HG02970 (cell line): ENCODE measurements around the gene MLLT3.
"Not testable (repeated sequence)": the region's sequence is repeated elsewhere in the genome, so short reads cannot be mapped to it uniquely, and the experiment has no call there.

Experiments used
- ATAC-seq: cut with Tn5 transposase; IDR thresholded peaks from one replicate; pipeline ENCODE4 v1.9.1; 2021; ENCODE audit warnings: mild to moderate bottlenecking, moderate library complexity, moderate number of reproducible peaks; ENCODE audit not compliant: unreplicated experiment, low FRiP score

The MLLT3 gene

DNA sequence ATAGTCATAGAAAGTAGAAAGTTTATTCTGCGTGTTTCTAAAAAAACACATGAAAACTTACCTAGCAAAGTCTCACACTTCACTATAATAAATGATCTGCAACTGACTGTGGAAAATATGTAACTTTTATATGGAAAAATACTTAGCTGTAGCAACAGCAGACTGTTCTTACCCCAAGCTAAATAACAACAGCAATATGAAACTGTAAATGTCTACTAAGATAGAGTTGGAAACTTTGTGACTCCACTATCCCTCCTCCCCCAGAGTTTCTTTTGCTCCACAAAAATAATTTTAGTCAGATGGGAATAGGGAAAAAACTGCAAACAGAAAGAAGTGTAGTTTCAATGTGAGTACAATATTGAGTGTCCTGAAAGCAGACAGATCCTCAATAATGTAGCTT is 21.0 kb downstream of the MLLT3 start:
- no peak for ATAC-seq

DNA sequence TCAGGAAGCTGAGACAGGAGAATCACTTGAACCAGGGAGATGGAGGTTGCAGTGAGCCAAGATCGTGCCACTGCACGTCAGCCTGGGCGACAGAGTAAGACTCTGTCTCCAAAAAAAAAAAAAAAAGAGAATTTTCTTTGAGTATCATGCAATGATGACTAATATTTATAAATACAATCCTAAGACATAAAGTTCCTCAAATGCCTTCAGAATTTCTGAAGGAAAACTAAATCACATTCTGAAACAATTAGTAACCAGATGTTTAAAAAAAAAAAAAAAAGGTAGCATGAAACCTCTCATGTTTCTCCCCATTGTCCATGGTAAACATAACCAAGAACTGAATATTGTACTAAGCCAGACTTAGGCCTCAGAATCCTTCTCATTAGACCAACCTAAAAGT is 23.1 kb downstream of the MLLT3 start:
- ATAC-seq, result no peak

DNA sequence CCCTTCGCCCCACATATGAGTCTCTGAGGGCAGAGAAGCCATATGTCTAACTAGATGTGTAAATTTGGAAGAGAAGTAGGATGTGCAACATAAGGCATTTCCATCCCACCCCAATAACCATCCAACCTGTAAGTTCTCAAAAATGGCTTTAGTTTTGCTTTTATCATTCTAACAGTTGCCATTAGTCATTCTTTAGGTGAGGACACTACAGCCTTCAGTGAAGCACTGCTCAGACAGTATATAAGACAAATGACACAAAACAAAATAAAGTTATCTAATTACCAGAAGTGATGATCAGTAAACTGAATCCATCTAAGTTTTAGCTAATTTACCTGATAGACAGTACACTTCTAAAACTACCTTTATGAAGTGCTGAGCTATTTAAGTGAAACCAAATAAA is 23.9 kb downstream of the MLLT3 start:
- no peak for ATAC-seq

DNA sequence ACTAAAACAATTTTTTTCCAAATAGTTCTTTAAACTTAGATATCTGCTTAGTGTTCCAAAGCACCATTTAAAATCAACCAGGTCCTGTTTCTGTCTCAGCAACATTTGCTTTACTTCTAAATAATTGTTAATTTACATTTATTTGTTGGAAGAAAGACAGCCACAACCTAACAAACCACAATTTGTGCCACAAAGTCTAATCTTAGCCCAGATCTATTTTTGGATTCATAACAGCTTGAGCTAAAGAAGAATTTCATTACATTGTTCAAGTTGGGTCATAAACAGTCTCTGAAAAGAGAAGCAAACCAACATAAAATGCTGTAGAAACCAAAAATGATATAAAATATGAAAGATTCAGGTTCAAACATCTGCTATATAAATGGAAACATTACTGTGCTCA is 24.4 kb downstream of the MLLT3 start:
- no peak for ATAC-seq

DNA sequence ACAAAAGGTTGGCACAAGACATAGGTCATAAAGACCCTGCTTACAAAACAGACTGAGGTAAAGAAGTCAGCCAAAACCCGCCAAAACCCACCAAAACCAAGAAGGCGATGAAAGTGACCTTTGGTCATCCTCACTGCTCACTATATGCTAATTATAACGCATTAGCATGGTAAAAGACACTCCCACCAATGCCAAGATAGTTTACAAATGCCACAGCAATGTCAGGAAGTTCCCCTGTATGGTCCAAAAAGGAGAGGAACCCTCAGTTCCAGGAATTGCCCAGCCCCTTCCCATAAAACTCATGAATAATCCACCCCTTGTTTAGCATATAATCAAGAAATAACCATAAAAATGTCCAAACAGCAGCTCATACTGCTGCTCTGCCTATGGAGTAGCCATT is 27.7 kb downstream of the MLLT3 start:
- no peak for ATAC-seq

DNA sequence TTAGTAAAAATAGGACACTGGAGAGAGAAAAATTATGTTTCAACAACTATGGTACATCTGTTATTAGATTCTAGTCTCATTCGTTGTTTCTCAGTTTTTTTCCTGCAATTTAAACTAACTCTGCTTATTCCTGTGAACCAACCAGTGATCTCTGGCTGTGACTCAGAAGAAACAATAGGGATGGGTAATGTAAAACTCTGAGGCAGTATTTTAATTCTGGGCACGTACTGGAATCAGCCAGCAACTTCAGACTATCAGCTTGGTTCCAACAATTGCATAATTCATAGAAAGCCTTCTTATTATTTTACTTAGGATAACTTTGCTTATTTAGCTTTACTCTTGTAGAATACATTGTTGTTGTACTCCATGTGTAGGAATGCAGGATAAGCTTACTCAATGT is 28.8 kb downstream of the MLLT3 start:
- ATAC-seq, result no peak

DNA sequence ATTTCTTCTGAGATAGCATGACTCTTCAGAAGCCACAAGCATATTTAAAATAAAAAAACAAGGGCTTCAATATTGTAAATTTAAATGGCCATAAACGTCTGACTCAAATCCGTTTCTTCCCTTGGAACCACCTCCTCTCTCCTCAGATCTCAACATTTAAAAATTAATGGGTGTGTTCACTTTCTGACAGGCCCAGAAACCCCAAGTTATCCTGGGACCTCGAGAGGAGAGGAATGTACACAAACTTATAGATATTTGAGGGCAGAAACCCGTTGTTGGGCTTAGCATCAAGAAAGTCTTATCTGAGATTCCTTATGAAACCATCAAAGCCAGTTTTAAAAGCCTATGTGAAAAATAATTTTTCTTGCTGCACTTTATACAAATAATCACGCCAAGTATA is 29.2 kb downstream of the MLLT3 start:
- ATAC-seq, result no peak

DNA sequence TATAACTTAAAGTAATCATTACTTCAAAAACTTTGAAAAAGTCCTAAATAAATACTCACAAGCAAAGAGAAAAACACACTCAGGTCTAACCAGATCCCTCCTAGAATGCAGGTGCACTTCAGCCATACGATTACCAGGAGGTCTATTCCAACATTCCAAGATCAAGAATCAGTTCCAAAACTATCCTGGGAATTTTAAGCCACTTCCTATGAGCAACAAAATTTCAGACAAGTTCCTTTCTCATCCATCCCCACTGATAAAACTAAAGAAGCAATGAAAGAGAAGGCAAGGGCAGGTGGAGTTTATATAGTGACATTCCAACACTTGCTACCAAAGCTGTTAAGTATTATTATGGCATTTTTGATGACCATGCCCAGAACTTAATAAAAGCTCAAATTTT is 29.6 kb downstream of the MLLT3 start:
- ATAC-seq, result no peak

DNA sequence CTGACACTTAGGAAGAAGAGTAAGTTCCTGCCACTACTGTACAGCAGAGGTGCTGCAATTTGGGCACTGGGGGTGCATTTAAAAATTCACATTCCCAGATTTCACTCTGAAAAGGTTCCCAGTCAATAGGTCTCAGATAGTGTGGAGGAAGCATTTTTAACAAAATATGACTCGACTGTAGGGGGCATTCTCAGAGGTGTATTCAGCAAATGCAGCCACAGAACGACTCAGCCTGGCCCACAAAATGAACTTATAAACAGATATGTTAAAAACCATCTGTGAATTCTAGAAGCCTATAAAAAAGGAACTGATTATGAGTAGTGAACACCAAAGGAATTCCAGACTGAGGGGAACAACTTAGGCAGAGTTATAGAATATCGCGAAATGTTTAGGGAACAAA is 31.1 kb downstream of the MLLT3 start:
- ATAC-seq, result no peak

DNA sequence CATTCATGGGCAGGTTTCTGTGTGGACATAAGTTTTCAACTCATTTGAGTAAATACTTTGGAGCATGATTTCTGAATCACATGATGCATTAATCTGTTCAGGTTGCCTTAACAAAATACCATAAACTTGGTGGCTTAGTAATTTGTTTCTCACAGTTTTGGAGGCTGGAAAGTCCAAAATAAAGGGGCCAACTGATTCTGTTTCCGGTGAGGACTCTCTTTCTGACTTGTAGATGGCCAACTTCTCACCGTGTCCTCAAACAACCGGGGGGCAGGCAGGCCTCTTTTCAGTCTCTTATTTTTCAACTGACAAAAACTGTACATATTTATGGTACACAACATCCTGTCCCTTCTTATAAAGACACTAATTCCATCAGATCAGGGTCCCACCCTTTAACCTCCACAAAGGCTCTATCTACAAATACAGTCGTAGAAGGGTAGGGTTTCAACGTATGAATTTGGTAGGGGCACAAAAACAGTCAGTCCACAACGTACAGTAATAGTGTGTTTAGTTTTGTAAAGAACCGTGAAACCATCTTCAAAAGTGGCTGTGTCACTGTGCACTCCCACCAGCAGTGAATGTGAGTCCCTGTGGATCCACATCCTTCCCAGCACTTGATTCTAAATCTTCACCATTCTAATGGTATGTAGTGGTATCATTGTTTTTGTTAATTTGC is 37.2 kb downstream of the MLLT3 start:
- no peak for ATAC-seq

DNA sequence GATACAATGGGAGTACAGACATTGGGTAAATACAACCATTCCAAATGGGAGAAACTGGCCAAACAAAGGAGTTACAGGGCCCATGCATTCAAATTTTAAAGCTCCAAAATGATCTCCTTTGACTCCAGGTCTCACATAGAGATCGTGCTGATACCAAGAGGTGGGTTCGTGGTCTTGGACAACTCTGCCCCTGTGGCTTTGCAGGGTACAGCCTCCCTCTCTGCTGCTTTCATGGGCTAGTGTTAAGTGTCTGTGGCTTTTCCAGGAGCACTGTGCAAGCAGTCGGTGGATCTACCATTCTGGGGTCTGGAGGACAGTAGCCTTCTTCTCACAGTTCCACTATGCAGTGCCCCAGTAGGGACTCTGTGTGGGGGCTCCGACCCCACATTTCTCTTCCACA is 39.2 kb downstream of the MLLT3 start:
- not testable (repeated sequence) for ATAC-seq

DNA sequence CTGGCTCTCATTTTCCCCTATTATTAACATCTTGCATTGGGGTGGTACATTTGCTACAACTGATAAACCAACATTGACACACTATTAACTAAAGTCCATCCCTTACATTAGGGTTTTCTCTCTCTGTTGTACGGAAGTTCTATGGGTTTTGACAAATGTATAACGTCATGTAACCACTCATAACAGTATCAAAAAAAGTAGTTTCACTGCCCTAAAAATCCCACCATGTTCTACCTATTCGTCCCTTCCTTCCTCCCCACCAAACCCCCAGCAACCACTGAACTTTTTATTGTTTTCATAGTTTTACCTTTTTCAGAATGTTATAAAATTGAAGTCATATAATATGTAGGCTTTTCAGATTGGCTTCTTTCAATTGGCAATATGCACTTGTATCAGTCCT is 40.1 kb downstream of the MLLT3 start:
- ATAC-seq, result no peak

DNA sequence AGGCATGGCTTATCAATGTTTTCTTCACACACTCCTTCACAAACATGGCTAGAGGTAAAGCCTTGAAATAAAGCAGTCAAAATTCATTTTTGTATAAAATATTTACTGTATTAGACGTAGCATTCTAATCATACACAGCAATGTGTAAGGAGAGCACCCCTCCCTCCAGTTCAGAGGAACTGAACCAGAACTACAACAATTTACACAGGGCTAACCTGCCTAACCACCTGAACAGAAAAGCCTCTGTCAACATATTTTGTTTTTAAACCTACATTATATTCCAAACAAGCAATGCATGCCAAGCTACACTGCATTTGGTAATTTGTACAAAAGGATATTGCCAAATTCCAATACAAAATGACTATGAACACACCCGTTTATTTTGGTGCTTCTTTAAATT is 41.6 kb downstream of the MLLT3 start:
- ATAC-seq, result no peak

DNA sequence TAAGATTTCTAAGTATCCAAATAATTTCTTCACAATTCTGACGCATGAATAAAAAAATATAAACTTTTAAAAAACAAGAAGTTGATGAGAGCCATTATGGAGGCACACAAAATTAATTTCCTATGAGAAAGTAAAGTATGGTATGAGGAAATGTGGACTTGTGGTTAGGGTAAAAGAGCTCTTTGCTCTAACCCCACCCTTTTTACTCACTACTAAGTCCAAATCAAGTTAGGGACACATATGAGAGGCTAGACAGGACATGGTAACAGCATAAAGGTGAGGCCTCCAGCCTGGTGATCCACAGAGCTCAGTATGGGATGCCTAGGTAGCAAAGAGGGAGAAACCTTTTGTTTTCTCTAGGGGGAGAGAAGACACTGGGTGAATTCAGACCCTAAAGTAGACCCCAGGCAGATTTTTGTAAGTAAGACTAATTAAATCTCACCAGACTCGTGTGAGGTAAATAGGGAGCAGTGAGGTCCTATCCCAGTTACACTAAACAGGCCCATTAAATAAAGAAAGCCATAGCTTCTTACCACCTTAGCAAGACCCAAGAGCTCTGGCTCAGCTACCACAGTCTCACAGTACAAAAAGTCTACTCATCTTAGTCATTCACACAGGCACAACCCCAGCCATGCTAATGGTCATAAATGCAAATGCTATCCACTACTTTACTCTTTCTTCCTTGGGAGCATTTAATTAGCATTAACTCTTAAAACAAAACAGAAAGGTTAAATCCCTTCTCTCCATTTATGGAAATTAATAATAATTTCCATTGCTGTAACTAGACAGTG is 42.6 kb downstream of the MLLT3 start:
- no peak for ATAC-seq

DNA sequence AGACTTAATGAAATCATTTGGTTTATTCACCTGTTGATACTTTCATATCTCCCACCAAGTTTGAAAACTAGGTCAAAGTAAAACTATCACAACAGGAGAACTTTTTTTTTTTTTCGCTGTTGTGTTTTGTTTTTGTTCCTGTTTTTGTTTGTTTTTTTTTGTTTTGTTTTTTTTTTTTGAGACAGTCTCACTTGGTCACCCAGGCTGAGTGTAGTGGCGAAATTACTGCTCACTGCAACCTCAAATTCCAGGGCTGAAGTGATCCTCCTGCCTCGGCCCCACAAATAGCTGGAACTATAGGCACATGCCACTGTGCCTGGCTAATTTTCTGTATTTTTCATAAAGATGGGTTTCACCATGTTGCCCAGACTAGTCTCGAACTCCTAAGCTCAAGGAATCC is 49.3 kb downstream of the MLLT3 start:
- ATAC-seq, result no peak

DNA sequence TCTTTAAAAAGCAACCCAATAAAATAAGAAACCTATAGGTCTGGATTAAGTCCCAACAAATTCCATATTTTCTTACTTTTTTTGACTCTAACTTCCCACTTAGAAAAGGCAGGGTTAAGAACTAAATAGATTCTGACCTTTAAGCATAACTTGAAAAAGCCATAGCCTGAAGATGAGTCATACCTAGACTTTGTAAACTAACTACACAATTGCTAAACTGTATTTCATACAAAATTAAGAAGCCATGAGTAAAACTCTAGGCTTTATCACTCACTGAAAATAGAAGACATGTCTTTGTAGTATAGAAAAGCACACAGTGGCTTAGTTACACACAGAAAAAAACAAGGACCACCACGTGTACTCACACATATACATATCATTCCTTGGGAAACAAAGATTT is 51.5 kb downstream of the MLLT3 start:
- ATAC-seq, result no peak

DNA sequence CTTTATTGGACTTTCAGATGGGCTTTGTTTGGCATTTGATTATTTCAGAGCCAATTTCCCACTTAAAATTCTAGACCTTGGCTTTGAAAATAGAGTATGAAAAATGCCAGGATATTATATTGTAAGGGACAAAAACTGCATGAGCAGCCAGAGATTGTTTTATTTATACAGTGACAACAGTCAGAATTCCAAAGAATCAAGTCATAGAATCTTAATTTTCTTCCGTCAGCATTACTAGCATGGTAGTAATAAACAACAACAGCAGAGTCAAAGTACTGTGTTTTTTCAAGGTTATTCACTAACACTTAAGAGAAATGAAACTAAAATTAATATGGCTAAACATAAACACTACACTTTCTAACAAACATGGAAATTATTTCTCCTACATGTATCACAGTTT is 52.2 kb downstream of the MLLT3 start:
- no peak for ATAC-seq

DNA sequence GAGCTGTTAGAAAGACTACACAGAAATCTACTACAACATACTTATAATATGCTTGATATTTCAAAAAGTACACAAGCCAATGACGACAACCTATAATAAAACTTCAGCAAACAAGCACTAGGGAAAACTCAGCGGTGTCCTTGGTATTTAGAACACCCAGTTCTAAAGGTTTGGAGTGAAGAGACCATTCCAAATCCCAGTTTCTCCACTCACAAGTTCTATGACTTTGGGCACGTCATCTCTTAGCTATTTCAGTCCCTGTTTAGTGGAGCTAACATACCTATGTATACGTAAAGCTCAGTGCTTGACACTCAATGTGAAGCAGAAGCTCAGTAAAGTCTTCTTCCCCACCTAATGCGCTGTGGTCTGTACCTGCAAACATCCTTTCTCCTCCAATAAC is 52.8 kb downstream of the MLLT3 start:
- no peak for ATAC-seq

DNA sequence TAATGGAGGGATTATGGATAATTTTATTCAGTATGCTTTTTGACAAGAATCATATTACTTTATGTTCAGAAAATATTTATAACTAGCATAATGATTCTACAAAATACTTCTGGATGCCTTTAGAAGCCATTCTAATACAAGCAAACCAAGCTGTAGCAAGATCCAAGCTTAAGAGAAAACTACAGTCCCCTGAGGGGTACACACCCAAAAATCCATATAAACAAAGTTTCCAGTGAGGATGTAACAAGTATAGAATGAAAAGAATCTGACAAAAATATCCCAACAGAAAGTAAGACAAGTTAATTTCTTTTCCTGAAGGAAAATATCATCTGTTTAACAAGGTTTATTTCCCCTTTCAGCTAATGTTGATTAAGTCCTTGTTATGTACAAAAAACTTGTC is 53.9 kb downstream of the MLLT3 start:
- ATAC-seq, result no peak

DNA sequence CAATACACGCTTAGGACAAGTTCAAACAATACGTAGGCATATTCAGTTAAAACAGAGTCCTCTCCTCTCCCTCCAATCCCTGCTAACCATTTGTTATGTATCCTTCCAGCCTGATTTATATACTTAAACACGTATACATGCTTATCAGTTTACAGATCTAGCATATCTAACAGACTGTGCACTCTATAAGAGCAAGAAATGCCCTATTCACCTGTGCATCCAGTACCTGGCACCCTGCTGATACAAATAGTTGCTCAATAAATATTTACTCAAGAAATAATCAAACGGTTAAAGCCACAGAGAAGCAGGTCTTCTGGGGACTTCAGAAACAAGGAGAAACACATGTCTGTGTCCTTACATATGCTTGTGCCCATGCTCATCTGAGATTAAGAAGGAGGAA is 55.9 kb downstream of the MLLT3 start:
- ATAC-seq, result no peak

DNA sequence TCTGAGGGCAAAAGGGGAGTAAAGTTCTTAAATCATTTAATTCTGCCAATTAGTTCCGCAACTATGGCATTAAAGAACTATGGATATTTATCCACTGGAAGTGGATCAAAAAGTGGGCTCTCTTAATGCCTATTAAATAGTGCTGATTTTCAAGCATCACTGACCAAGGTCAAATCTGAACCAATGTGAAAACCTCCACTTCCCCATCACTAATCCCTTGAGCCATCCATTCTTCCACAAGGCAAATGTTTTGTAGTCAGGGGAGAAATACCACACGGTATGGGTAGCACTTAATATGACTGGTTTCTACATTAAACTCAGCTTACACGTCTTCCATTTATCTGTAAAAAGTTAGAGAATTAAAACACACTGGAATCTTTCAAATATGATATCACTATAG is 57.6 kb downstream of the MLLT3 start:
- ATAC-seq, result no peak

DNA sequence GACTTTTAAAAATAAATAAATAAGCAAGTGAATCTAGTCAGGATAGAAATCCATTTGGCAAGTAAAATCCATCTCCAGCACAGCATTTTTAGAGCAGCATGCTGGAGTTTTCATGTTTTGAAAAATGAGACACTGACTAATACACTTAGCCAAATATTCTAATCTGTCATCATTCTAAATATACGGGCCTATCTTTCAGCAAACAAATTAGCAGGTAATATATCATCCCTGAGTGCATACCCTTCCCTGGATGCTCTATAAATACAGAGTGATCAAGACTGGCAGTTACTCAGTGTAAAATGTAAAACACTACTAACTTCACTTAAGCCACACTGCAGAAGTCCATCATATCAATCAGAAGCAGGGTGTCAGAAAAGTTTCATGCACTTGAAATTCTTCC is 58.4 kb downstream of the MLLT3 start:
- no peak for ATAC-seq
